Right renal cortex interstitium (tissue), 3 donors: ENCODE measurements around the gene EIF3K. TPM values are rescaled to one million over a fixed set of nuclear protein-coding genes. Genes with fewer than 3 reads are reported as not detected.

Source experiments
- DNase-seq, 3 donors: peaks; one replicate each; pipeline ENCODE4 v3.0.0-alpha.2; 2013; ENCODE audit warnings: low read depth in 3 of 3, low spot score in 2 of 3
- polyA plus RNA-seq, 3 donors: library from polyadenylated mRNA; unstranded; fragments of 120-200 nt; gene quantifications; one replicate each; pipeline ENCODE4 v1.2.1, GENCODE V29; 2013; ENCODE audit not compliant: insufficient read length in 3 of 3

Gene EIF3K
- polyA plus RNA-seq, 3 donors, result 339 to 385 (median 343) TPM

DNA sequence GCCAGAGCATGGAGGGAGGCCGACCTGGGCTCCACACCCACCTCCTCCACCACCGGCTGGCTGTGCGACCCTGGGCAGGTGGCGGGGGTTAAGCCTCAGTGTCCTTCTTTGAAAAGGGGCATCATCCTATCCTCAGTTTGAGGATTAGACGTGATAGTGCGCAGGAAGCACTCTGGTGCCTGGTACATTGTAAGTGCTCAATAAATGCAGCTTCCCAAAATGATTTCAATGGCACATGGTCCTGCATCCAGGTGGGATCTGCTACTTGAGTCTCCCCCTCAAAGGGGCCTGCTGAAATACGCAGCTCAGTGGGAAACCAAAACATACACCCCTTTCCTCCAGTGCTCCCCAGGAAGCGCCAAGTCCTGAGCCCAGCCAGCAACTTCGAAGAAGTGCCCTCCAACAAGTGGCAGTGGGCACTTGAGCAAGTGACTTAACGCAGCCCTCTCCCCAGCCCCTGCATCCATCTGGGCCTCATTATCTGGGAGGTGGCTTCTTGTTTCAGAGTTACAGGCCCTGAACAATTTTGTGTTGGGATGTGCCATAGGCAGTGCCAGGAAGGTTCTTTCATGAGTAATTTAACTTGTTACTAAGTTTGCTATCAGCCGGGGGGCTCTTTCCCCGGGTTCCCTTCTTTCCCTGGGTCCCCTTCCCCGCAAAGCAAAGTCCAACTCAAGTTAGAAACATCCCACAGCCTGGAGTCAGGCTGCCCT lies 46.4 kb downstream of the EIF3K start:
- no peak for DNase-seq

DNA sequence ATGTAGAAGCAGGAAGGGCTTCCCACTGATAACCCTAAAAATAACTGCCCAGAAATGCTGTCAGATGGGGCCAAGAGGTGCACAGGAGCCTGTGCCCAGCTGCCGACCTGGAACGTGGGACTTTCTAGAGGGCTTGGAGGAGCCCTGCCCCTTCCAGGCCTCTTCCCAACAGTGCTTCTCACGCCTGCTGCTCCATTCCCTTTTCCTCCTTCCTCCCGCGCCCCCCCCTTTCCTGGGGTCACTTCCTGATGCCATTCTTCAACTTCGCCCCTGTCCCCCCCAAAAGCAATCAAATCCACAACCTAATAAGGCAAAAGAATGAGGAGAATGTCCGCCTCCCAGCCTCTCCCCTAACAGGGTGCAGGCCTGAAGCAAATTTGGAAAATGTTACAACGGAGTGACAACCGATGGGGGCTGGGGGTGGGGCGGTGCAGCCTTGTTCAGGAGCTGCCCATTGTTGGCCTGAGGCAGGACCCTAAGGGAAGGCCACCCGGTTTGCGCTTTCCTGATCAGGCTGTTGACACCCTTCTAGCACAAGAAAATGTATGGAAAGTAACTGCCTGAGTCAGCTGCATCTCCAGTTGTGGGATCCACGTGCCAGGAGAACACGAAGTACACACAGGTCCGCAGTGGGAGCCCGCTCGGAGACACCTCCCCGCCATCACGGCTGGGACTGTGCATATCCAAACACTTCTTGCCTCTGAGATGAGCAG lies 47.1 kb downstream of the EIF3K start:
- no peak for DNase-seq

DNA sequence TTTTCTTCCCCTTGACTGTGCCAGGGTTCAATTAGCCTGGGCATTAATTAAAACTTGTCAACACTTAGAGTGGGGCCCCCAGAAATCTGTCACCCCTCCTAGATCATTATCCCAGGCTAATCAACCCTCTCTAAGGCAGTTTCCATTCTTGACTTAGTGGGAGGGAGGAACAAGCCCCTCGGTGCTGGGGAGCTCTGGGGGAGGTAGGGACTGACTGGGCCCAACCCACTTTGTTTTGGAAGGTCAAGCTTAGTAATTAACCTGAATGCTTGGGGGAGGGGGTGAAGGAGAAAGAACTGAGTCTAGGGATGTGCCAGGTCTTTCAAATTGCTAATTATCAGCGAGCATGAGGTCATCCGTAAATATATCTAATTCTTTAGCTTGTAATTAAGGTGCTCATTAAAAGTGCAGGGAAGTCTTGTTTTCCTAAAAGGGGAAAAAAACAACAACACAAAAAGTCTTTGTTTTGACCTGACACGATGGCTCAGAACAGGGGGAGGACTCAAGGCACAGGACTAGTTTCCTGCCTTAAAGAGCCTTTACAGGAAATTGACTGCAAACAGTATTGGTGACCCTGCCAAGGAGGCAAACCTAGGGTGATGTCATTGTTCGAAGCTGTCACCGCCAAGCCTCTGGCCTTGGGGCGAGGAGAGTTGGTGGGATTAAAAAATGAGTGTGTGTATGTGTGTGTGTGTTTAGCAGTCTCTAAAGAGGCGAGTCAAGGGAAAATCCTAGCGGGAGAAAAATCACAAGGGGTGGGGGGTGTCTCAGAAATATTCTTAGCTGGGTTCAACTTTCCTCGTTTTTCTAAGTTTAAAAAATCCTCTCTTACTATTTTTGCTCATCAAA lies 47.9 kb downstream of the EIF3K start:
- DNase-seq, result no peak

DNA sequence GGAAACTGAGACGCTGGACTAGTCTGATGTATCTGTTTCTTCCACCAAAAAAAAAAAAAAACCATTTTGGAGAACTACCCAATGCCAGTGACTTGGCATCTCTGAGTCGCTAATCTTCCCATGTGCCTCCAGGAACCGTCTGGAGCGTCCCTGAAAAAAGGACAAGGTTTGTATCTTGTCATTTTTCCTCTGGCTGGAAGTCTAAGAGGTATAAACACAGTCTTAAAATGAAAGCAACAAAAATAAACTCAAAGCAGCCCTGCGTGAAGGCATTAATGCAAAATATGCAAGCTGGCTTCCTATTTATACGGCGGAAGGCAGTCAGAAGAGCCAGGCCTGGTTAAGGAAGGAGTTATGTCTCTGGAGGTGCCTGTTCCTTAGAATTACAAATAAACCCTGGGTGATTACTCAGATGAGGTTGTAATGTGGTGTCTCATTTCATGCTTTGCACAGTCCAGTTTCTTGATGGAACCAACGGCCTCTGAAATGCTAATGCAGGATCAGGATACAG lies 48.7 kb downstream of the EIF3K start:
- no peak for DNase-seq

DNA sequence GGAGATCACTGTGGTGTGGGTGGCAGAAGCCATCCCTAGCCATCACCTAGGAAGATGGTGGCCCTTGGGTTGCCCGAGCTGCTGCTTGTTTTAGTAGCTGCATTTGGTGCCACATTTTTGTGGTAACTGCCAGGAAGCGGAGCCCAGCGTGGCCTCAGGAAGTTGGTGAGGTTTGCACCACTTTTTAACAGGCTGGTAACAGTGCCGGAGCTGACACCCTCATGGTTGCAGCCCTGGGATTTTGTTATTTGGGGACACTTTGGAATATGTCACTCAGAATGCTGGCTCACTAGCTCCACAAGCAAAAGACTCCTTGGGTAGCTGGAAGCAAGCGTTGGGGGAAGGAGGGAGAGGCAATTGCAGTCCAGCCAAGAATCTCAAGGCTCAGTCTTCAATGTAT lies 50.6 kb downstream of the EIF3K start:
- DNase-seq, result no peak

DNA sequence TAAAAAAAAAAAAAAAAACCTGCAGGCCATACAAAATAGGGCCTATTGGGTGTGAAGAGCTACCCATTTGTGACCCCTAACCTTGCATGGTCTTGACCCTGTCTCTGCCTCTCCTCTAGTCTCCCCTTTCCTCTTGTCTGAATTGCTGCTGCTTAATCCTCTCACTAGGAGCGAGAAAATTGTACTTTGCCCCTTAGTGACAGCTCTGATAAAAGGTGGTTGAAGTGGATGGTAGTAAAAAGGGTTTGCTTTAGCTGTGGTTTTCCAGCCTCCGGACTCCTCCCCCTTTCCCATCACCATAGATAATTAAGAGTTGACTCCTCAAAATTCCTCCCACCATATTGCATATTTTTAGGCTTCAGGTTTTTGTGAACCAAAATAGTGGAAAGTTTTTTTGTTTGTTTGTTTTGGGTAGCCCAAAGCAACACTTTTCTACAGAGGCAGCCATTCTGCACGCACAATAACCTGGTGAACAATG lies 52.0 kb downstream of the EIF3K start:
- no peak for DNase-seq

DNA sequence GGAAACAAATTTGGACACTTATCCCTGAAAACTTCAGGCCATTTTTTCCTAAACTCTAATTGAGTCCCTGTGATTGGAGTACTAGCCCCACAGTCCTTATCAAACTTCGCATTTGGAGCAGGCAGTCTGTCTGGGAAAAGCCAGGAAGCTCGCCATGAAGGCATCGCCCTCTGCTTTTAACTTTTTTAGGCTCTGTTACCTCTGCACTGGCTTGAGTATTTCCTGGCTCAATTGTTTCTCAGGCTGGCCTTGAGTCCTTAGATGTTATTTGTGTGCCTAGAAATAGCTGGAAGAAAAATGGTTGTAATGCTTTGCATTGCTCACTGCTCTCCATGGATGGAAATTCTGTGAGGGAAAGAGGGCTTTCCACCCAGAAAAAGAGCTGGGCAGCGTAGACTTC lies 52.7 kb downstream of the EIF3K start:
- no peak for DNase-seq

DNA sequence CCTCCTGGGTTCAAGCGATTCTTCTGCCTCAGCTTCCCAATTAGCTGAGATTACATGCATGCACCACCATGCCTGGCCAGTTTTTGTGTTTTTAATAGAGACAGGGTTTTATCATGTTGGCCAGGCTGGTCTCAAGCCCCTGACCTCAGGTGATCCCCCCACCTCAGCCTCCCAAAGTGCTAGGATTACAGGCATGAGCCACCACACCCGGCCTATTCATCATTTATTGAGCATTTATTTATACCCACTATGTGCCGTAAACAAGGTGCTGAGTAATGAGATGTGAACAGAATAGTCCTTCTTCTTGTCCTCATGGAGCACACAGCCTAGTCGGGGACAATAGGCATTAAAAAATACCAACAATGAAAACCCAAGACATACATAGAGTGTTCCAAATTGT lies 54.0 kb downstream of the EIF3K start:
- no peak for DNase-seq

DNA sequence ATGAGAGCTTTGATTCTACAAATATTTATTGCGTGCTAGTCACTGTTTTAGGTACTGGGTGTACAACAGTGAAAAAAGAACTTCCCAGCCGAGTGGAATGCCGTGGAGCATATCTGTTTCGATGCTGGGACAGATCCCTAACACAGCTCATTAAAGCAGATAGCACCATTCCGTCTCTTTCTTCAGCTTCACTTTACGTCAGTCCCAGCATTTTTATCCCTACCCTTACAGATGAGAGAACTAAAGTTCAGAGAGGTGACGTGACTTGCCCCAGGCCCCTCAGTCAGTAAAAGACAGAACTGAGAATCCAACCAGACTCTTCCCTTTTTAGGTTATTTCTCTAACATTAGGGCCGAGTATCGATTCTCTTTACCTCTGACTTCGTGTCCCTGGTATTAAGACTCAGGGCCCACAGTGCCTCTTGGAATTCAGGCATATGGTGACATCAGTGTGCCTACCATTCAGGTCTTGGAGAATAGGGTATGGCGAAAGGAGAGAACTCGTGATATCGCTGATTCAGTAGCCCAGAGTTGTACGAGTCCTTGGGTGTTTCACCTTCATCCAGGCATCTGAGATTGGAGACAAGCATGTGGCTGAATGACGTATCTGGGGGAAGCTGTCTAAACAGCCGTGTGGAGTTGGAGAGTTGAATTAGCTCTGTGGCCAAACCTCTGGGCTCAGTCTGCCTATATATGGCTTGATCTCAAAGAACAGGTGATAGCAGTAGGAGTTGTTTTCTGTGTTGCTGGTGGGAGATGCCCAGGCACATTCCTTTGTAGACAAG lies 55.6 kb downstream of the EIF3K start:
- DNase-seq, result no peak

DNA sequence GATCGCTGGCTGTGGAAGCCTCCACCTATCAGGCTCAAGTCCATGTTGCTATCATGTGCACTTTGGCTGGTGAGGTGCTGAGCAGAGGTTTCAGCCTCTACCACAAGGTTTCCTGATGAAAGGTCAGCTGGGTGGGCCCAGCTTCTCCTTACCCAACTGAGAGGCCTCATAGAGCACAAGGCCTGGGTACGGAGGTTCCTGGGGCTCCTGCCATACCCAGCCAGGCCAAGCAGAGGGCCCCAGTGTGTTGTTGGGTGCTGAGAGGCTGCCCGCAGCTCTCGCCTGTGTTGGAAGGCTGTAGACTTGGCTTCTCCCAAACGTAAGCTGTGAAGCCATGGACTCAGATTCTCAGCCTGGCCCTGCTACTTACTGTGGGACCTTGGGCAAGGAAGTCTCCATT lies 56.6 kb downstream of the EIF3K start:
- DNase-seq, result no peak

DNA sequence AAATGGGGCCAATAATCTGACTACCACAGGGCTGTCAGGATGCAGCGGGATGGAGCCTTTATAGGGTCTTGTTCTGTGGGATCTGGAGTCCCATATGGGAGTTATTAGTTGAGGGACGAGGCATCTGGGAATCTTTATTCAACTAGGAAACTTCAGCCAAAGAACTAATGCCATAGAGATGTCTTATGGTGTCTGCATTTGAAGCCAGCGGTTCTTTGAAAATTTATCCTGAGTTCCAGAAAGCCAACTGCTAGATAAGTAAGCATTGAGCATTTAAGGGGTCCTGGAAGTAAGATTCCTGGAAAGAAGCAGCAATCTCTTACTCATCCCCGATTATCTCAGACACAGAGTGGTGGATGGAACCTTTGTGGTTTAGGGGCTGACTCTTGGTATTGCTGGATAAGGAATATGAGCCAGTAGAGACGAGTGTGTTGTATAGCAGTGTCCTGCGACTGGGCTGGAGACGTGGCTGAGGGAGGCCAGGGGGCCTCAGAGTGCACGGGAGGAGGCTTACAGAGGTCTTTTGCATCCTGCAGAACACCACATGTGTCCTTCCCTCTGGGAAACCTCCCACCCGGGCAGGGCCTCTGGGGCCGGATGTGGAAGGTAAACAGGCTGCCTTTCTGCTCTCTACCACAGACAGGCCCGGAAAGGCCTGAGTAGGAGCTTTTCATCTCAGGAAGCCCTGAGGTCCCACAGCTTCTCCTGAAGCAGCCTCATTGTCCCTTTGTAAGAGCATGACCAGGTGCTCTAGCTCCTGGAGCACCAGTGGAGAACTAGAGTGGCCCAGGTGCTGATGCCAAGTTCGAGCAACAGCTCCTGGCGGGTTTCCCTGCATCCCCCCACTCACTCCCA lies 57.3 kb downstream of the EIF3K start:
- no peak for DNase-seq

DNA sequence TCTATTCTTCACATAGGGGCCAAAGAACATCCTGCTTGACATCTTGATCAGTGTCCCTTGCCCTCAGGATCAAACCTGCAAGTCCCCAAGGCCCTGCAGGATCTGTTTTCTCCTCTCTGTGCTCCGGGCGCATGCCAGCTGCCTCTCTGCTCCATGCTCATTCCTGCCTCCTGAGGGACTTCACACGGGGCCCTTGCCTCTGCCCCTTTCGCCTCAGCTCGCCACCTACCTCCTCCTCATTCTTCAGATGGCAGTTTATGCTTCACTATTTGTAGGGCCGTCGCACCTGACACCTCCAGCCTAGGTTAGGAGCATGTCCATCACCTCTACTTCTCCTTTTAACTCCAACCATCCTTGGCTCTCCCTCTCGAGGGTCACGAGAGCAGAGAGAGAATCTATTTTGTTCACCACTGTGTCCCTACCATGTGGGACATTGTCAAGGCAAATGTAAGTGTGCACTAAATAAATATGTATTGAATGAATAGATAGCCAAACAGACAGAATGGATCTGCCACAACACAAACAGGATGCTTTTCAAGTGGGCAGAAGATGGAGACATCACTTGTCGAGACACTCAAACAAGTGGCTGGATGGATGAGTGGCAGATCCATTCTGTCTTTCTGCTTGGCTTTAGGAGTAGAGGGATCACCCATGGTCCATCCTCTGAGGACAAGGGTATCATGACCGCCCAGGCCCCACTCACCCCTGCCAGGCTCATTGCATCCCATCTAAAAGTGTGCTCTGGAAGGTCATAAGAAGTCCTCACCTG lies 58.1 kb downstream of the EIF3K start:
- DNase-seq, result no peak

DNA sequence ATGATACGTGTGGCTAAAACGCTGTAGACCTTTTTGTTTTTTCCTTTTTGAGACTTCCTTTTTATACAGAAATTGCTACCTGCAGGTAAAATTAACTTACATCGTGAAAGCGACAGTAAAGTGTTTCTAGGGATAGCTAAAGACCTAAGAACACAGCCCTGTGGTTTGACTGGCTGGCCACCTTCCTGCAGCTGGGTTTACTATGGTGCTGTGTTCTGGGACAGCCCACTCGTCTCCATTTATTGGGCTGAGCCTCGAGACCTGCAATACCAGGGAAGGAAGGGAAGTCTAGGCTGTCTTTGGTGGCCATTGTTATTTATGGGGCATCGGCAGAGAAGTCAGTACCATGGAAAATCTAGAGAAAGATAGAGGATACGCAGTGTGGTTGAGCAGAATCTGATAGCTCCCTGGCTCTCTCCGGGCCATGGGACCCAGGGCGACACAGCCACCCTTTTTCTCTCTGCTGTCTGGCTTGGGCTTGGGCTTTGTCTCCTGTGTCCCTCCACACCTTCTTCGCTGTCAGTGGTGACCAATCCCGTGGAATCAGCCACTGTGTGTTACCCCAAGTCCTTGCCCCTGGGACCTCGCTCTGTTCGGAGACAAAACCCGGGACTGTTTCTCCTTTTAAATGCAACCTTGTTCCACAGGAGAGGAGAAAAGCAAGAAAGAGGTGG lies 59.4 kb downstream of the EIF3K start:
- no peak for DNase-seq

DNA sequence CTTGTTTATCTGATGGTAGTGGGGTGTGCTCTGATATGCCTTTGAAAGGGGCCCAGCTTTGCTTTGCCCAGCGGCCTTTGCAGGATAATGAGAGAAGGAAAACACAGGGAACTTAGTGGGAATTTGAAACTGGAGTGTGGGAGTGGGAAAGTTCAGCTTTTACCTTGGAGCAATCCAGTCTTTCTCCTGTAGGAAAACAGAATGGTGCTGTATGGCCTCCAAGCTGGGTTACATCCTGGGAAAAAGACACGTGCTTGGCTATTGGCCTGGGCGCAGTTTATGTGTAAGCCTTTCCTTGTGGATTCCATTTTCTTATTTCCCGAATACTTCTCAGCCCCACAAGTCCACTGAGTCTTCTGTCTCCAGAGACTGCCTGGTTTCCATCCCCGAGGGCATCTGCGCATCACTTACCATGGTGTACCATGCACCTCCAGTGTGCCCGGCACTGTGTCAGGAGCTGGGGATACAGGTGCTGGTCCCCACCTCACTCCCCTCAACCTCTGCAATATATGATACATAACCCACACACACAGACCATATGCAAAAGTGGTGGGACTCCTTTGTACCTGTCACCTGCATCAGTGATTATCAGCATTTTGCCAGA lies 60.0 kb downstream of the EIF3K start:
- no peak for DNase-seq

DNA sequence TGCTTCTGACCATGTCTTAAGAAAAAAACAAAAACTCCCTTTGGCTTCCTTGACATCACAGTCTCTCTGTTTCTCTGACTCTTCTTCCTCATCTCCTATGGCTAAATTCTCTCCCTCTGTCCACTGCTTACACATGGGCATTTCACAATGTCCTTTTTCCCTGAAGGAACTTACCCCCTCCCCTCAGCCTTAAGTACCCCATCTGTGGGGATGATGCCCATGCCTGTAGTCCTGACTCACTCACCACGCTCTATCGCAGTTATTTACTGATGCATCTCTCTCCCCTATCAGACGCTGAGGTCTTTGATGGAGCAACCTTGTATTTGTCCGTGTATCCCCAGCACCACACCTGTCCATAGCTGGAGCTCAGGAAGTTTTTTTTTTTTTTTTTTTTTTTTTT lies 60.9 kb downstream of the EIF3K start:
- DNase-seq, result no peak

DNA sequence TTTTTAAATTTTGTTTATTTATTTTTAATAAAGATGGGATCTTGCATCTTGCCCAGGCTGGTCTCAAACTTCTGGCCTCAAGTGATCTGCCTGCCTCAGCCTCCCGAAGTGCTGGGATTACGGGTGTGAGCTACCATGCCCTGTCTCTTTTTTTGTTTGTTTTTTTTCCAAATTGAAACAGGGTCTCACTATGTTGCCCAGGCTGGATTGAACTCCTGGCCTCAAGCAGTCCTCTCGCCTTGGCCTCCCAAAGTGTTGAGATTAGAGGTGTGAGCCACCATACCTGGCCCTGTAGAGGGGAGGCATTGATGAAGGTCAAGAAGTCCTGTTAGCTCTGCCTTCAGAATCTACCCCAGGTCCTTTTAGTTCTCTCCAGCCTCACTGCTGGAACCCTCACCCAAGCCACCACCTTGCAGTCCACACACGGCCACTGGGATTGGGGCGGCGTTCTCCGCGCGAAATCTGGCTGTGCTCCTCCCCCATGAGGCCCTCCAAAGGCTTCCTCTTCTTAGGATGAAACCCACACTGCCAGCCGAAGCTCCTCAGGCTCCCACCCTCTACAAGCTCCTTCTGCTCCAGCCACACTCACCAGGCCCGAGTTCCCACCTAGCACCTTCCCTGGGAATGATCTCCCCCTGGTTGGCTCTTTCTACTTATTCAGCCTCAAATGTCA lies 63.3 kb downstream of the EIF3K start:
- no peak for DNase-seq

DNA sequence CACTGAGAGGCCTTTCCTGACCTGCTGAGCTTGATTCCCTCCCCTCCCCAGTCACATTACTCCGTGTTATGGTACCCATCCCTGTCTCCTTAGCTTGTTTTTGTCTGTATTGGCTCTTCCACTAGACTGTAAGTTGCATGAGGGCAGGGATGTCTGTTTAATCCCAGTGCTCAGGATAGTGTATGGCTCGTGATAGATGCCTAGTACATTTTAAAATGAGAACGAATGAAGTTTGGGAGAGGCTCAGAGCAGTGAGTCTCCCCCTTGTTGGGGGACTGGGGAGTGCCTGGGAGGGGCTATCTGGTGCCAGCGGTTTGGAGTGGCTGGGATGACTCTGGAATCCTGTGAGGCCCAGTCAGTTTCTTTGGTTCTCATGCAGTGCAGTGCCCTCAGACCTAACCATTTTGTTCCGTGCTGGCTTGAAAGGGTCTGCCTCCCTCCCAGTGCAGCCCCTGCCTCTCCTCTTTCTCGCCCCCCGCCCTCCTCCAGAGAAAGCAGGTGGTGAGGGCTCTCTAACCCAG lies 63.9 kb downstream of the EIF3K start:
- DNase-seq, result no peak
